GM21526 (cell line): ENCODE data around the gene NKD1.

Experiments used
- ATAC-seq: cut with Tn5 transposase; IDR thresholded peaks from one replicate; pipeline ENCODE4 v1.9.1; 2021; ENCODE audit warnings: moderate library complexity; ENCODE audit not compliant: unreplicated experiment, low FRiP score

NKD1 gene

DNA sequence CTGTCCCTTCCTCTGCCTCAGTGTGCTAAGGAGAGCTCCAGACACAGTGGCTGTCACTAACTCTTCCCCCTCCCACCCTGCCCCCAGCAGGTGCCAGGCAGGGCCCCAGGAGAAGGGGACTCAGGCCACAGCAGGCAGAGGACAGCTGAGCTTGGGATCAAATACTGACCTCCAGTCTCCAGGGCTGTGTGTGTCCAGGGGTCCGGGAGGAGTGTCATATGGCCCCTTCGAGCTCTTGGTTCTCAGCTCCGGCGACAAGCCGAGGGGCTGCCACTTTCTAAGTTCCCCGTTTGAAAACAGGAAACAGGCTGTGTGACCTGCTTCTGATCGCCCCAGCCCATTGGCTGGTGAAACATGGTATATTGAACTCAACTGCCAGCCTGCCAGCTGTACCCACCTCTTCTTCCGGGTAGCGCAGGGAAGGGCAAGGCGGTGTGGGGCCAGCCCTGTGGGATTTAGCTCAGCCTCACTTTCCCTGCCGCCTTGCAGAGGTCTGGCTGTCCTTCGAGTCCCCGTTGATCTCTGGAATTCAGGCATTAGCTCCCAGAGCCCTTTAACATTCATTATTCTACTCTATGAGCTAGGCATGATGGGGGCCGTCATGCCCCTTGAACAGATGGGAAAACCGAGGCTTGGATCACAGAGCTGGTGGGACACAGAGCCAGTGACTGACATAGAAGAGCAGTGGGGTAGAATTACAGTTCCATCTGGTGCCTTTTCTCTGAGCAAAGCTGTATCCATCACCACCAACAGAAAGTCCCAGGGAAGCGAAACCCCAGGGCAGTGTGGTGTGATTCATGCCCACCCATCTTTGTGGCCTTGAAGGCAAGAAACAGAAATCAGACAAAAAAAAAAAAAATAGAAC lies 133.1 kb downstream of the NKD1 start, which contains the start of gene SNX20:
SNX20 (minus strand) TSS at position 292 of the 865 bp plus-strand sequence. CDS start 3,786 bp downstream, outside the sequence.
- peak; percentile 52 for ATAC-seq

DNA sequence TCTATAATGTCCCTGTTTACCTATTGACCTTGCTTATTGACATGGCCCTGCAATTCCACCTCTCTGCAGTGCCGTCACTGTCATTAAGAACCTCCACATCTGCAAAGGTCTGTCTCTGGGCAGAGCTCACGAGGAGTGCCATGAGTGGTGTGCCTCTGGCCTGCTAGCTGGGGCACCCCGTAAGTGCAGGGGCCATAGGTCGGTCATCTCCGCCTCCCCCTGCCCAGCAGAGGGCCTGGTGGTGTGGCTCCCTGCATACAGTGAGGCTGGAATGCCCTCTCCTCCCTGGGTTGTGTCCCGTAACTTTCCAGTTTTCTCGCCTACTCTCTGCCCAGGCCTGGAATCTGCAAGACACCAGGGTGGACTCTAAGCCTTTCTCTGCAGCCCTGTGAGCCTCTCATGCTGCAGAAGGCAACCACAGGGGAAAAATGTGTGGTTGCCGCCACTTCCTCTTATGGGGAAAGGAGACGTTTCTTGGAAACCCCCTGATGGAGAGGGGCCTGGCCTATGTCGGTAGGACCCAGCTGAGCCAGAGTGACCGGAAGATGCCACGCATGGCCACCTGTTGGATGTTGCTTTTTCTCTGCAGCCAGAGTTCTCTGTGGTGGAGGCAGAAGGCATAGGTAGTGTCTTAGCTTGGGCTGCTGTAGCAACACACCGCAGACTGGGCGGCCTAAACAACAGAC lies 135.6 kb downstream of the NKD1 start:
- peak; percentile 47 for ATAC-seq

DNA sequence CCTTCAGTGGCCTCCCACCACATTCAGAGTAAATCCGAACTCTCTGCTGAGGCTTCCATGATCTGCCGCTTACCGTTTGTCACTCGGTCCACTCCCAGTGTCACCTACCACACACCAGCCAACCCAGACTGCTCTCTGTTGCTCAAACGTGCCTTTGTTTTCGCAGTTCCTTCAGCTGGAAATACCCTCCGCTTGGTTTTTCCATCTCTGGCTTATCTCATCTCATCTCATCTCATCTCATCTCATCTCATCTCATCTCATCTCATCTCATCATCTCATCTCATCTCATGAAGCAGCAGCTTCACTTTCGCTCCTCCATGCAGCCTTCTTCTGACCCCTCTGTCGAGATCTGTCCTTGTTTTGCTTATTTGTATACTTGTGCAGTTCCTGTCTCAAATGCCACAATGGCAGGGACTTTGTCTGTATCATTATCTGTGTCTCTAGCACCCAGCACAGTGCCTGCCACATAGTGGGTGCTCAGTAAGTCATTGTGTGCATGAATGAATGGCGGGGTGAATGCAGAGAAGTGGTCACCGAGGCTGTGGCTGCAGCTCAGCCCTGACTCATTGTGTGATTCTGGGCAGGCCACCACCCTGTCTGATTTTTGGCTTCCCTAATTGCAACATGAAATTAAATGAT lies 136.7 kb downstream of the NKD1 start:
- no peak for ATAC-seq

DNA sequence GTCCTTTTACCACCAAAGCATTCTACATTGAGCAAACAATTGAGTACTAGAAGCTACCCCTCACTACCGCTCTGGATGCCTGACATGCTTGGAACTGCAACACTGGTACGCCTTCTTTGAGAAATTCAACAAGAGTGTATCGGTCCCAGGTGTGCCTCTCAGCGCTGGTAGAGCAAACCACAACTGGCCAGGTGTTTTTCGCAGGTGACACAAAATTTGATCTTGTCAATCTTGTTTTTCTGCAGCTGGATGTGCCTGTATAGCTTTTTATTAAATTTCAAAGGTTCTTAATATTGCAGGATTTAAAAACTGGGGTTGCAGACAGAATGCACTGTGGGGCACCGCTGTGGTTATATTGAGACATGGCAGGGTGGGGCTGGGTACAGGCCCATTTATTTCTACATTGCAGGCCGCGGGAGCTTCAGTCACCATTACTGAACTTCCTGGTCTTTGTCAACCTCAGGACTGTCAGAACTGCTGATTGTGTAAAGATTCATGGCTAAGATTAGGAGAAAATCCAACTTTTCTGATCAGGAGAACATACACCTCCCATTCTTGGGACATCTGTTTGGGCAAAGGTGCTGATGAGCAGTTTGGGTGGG lies 137.4 kb downstream of the NKD1 start:
- ATAC-seq: no peak

DNA sequence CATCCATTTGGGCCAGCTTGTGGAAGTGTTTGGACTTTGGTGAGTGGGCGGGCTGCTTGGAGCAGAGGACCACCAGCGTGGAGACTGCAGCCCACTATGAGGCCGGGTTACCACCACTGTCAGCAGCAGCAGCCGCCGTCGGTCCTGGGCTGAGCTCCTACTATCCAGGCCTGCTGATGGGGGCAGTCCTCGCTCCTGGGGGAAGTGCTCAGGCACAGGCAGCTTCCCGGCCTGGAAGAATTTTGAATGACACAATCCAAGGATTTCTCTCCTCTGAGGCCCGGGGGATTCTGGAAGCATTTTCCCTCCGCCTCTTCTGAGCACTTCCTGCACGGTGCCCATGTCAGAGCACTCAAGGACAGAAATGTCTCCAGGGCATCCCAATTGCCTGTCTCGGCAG lies 139.9 kb downstream of the NKD1 start:
- no peak for ATAC-seq

GRCh38 chr16:50688867-50689266 lies 140.7 kb downstream of the NKD1 start:
- no peak for ATAC-seq

DNA sequence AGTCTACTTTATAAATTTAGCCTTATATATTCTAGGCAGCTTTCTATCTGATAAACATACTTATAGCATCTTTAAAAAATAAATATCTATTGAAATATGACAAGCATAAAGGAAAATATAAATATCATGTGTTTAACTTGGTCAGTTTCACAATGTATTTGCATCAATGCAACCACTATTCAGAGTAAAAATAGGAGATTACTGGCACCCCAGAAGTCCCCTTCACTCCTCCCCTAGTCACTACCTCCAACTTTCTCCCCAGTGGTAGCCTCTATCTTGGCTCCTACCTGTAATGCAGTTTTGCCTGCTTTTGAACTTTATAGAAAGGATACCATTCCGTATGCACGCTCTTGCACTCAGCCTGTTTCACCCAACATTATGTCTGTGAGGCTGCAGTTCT lies 142.0 kb downstream of the NKD1 start:
- no peak for ATAC-seq

GRCh38 chr16:50692644-50692998 lies 144.4 kb downstream of the NKD1 start:
- ATAC-seq: no peak

DNA sequence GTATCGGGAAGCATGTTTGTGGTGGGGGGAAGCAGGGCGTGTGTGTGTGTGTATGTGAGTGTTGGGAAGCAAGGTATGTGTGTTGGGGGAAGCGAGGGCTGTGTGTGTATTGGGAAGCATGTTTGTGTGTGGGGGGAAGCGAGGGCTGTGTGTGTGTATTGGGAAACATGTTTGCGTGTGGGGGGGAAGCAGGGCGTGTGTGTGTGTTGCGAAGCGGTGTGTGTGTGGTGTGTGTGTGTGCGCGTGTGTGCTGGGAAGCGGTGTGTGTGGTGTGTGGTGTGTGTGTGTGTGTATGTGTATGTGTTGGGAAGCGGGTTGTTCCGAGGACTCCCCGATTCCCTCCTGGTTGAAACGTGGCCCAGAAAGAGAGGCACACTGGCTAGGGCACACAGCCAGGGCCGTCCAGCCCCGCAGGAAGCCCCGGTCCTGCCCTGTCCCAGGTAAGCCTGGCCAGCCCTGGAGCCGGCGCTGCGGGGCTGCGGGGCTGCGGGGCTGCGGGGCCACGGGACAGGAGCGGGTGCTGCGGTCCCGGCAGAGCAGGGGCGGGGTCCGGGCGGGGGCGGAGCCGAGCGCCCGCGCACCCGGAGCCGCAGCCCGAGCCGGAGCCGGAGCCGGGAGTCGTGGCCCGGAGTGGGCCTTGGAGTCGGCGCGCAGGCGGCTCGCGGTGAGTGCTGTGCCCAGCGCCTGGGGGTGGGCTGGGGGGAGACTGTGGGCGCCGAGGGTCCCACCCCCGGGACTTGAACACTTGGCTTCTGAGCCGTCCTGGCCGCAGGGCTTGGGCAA lies 145.0 kb downstream of the NKD1 start, which contains the start of gene NOD2:
NOD2 (plus strand) TSS at position 608 of the 783 bp plus-strand sequence. CDS start 5,890 bp downstream, outside the sequence.
- no peak for ATAC-seq

DNA sequence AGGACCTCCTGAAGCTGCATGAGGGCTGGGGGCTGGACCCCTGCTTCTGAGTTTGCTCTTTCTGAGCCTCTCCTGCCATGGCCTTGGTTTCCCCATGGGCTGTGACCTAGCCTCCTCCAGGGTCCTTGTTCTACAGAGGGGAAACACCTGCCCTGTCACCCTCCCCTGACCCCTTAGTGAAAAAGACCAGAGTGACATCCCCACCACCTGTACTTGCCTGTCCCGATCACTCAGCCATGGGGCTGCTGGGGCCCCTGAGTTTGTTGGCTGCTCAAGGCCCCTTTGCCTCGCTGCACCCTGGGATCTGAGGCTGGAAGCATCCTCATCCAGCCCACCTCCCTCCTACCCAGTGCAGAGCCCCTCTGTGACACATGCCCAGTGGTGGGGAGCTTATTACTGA lies 146.0 kb downstream of the NKD1 start:
- ATAC-seq: no peak

DNA sequence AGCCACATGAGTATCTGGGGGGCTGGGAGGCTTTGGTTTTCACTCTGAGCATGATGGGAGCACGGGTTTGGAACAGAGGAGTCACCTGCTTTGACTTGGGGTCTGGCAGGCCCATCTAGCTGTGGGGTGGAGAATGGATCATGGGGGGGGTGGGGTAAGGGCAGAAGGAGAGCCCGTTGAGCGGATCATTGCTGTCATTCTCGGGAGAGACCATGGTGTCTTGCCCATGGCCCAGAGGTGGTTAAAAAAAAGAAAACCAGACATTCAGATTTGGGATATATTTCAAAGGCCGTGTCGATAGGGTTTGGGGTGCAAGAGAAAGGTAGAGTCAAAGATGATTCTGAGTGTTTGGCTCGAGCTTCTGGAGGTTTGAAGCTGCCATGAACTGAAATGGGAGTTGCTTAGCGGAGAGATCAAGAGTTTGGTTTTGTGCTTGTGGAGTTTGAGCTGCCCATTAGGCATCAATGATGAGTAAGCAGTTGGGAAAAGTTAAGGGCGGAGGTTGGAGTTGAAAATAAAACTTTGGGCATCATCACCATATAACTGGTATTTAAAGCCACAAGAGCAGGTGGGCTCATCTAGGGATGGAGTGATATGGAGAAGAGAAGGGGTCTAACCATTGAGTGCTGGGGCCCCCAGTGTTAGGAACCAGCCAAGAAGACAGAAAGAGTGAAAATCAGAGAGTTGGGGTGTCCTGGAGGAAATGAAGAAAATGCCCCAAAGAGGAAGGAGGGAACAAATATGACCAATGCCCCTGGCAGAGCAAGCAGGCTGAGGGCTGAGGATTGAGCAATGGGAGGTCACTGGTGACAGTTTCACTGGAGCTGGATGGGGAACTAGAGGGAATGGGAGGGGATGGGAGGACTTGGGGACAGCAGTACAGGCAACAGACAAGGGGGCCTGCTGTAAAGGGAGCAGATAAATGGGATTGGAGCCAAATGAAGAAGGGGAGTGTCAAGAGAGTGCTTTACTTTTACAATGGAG lies 147.1 kb downstream of the NKD1 start:
- no peak for ATAC-seq

GRCh38 chr16:50696126-50696525 lies 147.9 kb downstream of the NKD1 start:
- no peak for ATAC-seq

GRCh38 chr16:50696575-50697420 lies 148.6 kb downstream of the NKD1 start:
- no peak for ATAC-seq

DNA sequence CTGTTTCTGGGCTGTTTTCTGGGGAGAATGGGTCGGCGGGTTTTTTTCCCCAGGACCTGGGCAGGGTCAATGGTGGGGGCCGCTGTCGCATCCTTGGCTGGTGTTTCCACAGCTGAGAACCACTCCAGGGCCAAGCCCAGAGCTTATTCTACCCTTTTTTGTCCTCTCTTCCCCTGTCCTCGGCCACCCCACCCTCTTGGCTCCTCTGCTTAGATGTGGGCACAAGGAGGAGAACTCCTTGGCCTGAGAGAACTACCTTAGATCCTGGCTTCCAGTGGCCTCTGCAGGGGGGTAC lies 149.2 kb downstream of the NKD1 start:
- no peak for ATAC-seq

GRCh38 chr16:50697881-50698767 lies 149.9 kb downstream of the NKD1 start:
- peak; percentile 47 for ATAC-seq
